AG09309 (cell line): ENCODE results near the gene PREX1.
A peak's percentile ranks its signal among the peaks of the same experiment; 100 is the strongest.

Experiments used
- DNase-seq: peaks from one replicate; pipeline ENCODE4 v3.0.0-alpha.2; 2010; ENCODE audit warnings: low read depth
- H3K4me3 ChIP-seq: 2 replicates; pipeline ENCODE4 v1.5.1; 2011; ENCODE audit warnings: mild to moderate bottlenecking, low read depth, low read length, moderate library complexity; ENCODE audit not compliant: control insufficient read depth
- TF ChIP-seq, protein P1 (sequence below): IDR thresholded peaks from 2 replicates; pipeline ENCODE4 v1.5.1; 2011; ENCODE audit warnings: mild to moderate bottlenecking, low read depth, low read length, inconsistent platforms; ENCODE audit not compliant: insufficient read depth, control insufficient read depth; ENCODE audit errors: missing control alignments

PREX1 gene

DNA sequence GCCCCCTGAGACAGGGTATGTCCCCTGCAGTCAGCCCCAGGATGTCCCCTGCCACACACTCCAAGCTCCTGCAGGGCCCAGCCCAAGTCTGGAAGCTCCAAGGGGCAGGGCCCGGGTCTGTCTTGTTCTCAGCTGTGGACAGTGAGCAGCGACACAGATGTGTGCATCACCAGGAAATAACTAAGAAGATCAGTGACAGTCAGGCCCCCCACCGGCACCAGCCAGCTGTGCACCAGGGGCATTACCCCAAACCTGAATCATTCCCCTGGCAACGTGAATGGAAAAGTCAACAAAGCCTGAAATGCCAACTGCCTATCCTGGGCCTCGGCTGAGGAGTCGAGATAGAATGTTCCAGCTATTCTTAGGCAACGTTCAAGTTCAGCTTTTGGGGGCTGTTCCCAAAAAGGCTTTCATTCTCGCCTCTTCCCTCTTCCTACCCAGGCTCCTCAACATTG lies 105.0 kb downstream of the PREX1 start:
- DNase-seq: no peak
- no peak overlapping the region for H3K4me3 ChIP-seq

GRCh38 chr20:48722002-48722731 lies 105.6 kb downstream of the PREX1 start:
- TF ChIP-seq, protein P1, sequence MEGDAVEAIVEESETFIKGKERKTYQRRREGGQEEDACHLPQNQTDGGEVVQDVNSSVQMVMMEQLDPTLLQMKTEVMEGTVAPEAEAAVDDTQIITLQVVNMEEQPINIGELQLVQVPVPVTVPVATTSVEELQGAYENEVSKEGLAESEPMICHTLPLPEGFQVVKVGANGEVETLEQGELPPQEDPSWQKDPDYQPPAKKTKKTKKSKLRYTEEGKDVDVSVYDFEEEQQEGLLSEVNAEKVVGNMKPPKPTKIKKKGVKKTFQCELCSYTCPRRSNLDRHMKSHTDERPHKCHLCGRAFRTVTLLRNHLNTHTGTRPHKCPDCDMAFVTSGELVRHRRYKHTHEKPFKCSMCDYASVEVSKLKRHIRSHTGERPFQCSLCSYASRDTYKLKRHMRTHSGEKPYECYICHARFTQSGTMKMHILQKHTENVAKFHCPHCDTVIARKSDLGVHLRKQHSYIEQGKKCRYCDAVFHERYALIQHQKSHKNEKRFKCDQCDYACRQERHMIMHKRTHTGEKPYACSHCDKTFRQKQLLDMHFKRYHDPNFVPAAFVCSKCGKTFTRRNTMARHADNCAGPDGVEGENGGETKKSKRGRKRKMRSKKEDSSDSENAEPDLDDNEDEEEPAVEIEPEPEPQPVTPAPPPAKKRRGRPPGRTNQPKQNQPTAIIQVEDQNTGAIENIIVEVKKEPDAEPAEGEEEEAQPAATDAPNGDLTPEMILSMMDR: no peak
- DNase-seq: peak; percentile 48
- H3K4me3 ChIP-seq: no peak overlapping the region

More for the DNA sequence above, 105.0 kb downstream of the PREX1 start:
- TF ChIP-seq, protein P1: no peak

DNA sequence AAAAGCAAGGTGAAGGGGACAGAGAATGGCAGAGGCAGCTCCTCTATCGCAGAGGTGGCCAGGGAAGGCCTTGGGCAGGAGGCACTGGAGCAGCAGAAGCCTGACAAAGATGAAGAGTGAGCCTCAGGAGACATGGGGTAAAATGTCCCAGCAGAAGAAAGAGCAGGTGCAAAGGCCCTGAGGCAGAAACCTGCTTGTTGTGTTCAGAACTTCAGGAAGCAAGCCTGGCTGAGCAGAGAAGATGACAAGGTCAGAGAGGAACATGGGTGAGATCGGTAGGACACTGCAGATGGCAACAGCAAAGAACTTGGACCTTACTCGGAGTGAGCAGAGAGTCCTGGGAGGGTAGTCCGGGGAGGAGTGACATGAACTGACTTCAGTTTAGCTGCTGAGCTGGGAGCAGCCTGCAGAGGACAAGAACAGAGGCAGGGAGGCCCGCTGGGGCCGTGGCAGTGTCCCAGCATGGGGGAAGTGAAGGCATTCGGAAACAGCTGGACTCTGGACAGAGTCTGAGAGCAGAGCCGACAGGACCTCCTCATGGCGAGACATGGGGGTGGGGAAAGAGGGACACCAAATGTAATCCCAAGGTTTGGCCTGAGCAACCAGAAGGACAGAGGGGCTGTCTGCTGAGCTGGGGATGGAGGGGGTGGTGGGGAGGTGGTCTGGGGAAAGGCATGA lies 106.3 kb downstream of the PREX1 start:
- TF ChIP-seq, protein P1: no peak
- no peak for DNase-seq
- no peak overlapping the region for H3K4me3 ChIP-seq

DNA sequence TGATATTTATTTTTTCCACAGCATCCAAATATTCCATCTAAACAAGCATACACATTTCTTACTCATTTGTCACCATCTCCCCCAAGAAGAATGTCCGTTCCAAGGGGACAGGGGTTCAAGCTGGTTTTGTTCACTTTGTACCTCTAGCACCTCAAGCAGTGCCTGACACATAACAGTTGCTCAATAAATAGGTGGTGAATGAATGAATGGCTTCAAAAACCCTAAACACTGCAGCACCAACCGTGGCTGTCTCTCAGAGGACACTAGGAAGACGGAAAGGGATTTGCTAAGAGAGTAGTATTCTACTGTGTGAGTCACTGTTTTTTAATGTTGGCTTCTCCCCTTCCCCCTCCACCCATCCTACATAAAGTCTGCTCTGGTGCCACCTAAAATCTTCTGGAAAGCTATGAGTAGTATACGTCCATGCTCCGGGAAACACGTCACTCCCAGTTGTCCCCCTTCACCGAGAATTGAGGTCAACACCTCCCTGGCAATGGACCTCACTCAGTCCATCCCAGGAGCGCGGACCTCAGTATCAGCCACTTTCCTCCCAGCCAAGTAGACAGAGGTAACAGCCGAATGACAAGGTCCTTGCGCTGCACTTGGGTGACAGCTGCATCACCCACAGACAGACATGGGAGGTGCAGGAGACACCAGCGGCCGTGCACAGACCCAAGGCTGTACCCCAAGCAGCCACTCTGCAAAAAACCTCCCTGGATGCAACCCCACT lies 107.4 kb downstream of the PREX1 start:
- TF ChIP-seq, protein P1: no peak

GRCh38 chr20:48719598-48720255 lies 108.1 kb downstream of the PREX1 start:
- TF ChIP-seq, protein P1: no peak
- no peak for DNase-seq
- no peak overlapping the region for H3K4me3 ChIP-seq

More for the DNA sequence above, 107.4 kb downstream of the PREX1 start:
- no peak overlapping the region for H3K4me3 ChIP-seq
- no peak for DNase-seq
